Measurements from ENCODE around the gene FMN1.

- TF ChIP-seq CREB1 (IDR thresholded peaks at IDR 0.05; ENCODE audit: low read depth) = no peak
- TF ChIP-seq RAD21 (IDR thresholded peaks at IDR 0.05; ENCODE audit: insufficient read depth, low read depth, low read length) = no peak
- TF ChIP-seq USF2 (IDR thresholded peaks at IDR 0.05; ENCODE audit: borderline replicate concordance, low read depth, low read length) = no peak
- no peak for TF ChIP-seq MEF2A (IDR thresholded peaks at IDR 0.05; ENCODE audit: insufficient read depth, low read depth, low read length)
- TF ChIP-seq REST (IDR thresholded peaks at IDR 0.05; ENCODE audit: low read depth, low read length) = no peak
- TF ChIP-seq CTCF (IDR thresholded peaks at IDR 0.05 in 2 of 3, conservative IDR thresholded peaks at IDR 0.05 in 1 of 3; ENCODE audit: control insufficient read depth in 2 of 3, extremely low read depth in 1 of 3, insufficient read depth in 1 of 3, low read depth in 3 of 3, low read length in 3 of 3) = no peak
- TF ChIP-seq YBX1 (IDR thresholded peaks at IDR 0.05) = no peak
Observed at GRCh38 chr15:33005582-33005981, 188.9 kb downstream of the FMN1 start.

Measured in GM12878 (cell line).